GM21737 (cell line): ENCODE results near the gene ZNF574.

Experiments used
- ATAC-seq: cut with Tn5 transposase; IDR thresholded peaks from one replicate; pipeline ENCODE4 v1.9.1; 2021; ENCODE audit warnings: mild to moderate bottlenecking, moderate library complexity; ENCODE audit not compliant: unreplicated experiment

The ZNF574 gene

GRCh38 chr19:42121656-42122069 lies 45.7 kb downstream of the ZNF574 start:
- no peak for ATAC-seq

DNA sequence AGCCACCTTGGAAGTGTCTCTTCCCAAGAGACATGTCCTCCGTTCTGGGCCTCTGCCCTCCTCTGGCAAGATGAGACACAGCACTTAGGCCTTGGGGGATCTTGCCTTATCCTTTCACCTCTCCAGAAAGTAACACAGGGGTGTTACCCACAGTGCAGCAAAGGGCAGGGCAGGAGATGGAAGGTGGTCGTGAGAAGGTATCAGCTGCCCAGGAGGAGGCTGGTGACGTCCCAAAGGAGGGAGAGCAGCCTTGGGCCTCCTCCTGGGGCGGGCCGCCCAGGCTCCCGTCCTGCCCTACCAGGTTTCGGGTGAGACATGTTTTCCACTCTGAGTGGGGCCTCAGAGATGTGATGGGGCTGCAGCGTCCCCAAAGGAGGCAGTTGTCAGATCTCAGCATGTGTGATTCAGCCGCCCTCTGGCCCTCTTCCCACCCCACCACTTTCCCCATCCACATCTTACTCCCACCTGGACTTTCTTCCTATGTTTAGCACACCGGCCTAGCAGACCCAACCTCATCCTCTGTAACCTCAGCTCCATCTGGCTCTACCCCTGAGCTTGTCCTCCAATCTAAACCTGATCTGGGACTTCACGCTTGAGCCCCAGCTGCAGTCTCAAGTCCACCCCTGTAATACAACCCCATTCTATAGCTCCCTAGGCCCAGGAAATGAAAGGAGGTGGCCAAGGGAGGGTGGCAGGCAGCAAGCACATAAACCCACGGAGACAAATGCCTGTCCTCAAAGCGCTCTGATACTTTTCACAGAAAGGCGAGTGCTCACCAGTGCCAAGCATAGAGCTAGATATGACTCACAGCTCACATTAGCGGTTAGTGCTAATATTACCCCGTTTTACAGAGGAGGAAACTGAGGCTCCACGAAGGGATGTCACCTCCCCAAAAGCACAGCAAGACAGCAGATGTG lies 47.0 kb downstream of the ZNF574 start:
- ATAC-seq, result no peak

DNA sequence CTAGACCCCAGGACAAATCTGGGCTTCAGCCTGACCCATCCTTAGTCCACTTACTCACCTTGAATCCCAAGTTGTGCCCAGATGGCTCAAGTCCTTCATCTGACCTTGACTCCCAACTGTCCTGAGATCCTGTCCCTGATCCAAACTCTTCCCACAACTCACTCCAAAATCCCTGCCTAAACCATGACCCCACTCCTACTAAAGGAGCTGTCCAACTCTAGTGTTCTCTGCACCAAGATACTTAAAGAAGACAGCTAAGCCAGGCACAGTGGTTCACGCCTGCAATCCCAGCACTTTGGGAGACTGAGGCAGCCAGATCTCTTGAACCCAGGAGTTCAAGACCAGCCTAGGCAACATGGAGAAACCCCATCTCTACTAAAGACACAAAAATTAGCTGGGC lies 47.8 kb downstream of the ZNF574 start:
- no peak for ATAC-seq

DNA sequence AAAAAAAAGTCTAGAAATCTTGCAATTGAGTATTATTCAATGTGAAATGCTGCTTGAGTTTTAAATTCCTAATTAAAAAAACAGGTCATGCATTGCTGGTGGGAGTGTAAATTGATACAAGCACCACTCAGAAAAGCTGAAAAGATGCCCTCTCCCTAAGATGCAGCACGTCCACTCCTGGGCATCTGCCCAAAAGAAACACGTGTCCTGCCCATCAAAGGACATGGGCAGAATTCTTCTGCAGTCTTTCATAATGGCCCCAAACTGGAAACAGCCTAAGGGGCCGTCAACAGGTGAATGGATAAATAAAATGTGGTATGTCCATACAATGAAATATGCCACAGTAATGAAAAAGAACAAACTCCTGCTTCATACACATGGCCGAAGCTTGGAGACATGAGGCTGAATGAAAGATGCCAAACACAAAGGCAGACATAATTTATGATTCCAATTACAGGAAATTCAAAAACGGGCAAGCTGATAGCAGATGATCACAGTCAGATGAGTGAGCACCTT lies 48.5 kb downstream of the ZNF574 start:
- no peak for ATAC-seq

GRCh38 chr19:42125536-42125935 lies 49.6 kb downstream of the ZNF574 start:
- ATAC-seq, result no peak

DNA sequence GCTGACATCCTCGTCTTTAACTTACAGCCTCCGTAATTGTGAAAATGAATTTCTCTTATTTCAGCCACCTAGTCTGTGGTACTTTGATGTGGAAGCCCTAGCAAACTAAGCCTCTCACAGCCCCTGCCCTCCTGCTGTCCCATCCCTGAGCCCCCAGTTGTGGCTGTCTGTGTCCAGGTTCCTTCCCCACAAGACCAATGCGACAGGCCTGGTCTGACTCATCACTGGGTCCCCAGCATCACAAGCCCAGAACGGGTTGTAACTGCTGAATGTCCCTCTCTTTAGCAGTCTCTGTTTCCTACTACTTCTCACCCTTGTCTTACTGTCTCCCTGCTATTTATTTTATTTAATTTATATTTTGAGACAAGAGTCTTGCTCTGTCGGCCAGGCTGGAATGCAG lies 50.6 kb downstream of the ZNF574 start:
- no peak for ATAC-seq

DNA sequence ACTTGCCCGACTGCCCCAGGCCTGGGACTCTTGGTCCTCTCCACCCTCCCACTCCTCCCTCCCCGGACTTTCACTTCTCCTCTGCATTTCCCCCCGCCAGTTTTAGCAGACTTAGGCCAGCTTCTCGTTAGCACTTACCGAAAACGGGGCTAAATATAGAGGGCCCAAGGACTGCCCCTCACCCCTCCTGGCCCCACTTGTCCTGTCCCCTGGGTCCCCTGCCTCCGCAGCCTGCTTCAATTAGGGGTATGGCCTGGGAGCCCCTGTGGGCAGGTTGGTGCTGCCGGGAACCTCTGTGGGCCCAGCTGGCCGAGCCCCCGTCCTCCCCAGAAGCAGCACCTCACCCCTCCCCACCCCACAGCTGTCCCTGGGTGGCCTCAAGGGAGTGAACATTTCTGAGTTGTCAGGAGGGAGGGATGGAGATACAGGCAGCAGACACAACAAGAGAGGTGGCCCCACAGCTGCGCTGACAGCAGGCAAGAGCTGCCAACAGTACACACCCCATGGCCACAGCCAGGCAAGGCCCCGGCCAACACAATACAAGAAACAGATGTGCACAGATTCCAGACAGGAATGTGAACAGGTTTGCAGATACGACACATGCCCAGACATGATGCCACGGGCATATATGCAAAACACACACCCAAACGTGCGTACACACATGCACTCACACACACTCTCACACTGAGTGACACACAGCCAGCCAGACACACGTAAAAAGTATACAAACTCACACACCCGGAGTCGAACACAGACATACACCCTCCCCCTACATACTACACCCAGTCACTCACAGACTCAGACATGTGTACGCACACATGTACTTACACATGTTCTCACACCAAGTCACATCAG lies 53.7 kb downstream of the ZNF574 start:
- ATAC-seq, result peak; percentile 42

DNA sequence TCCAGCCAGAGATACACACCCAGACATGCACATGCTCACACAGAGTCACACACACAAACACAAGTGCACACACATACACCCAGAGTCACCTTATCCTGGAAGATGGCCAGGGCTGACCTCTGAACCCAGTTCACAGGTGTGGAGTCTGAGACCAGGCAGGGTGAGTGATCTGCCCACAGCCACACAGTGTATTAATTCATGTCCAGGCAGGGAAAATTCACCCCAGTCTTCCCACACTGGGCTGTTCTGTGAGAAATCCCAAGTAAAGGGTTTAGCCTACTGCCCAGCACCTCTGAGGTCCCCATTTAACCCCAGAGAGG lies 54.2 kb downstream of the ZNF574 start:
- no peak for ATAC-seq
